Measurements from ENCODE around the gene TEC. TPM values are rescaled to one million over a fixed set of nuclear protein-coding genes. Genes with fewer than 3 reads are reported as not detected.
"Not testable (repeated sequence)": the region's sequence is repeated elsewhere in the genome, so short reads cannot be mapped to it uniquely, and the experiment has no call there.

TEC gene
- total RNA-seq, 1 experiment from 2014 or later, result 7.3 TPM

GRCh38 chr4:48167538-48168263, 101.9 kb downstream of the TEC start:
- no peak for DNase-seq (ENCODE audit: low read depth)

GRCh38 chr4:48164561-48164960, 105.1 kb downstream of the TEC start:
- DNase-seq (ENCODE audit: low read depth), result not testable (repeated sequence)

- no peak for DNase-seq (ENCODE audit: low read depth)
Measured at GRCh38 chr4:48163746-48164145, 105.9 kb downstream of the TEC start.

GRCh38 chr4:48162162-48162561, 107.5 kb downstream of the TEC start:
- DNase-seq (ENCODE audit: low read depth), result peak; percentile 81

GRCh38 chr4:48157271-48157670, 112.4 kb downstream of the TEC start:
- no peak for DNase-seq (ENCODE audit: low read depth)

GRCh38 chr4:48156423-48156822, 113.2 kb downstream of the TEC start:
- no peak for DNase-seq (ENCODE audit: low read depth)

GRCh38 chr4:48153791-48154550, 115.7 kb downstream of the TEC start:
- no peak for DNase-seq (ENCODE audit: low read depth)

- DNase-seq (ENCODE audit: low read depth), result no peak
Measured at GRCh38 chr4:48152259-48152658, 117.4 kb downstream of the TEC start.

- peak; percentile 14 for DNase-seq (ENCODE audit: low read depth)
Measured at GRCh38 chr4:48149827-48150370, 119.7 kb downstream of the TEC start.

- no peak for DNase-seq (ENCODE audit: low read depth)
Measured at GRCh38 chr4:48147621-48148020, 122.0 kb downstream of the TEC start.

- DNase-seq (ENCODE audit: low read depth), result peak; percentile 39
Measured at GRCh38 chr4:48141048-48141447, 128.6 kb downstream of the TEC start.

GRCh38 chr4:48139691-48140090, 129.9 kb downstream of the TEC start:
- DNase-seq (ENCODE audit: low read depth), result peak; percentile 48

GRCh38 chr4:48138936-48139335, 130.7 kb downstream of the TEC start:
- no peak for DNase-seq (ENCODE audit: low read depth)

- DNase-seq (ENCODE audit: low read depth), result no peak
Measured at GRCh38 chr4:48138511-48138910, 131.1 kb downstream of the TEC start.

- no peak for DNase-seq (ENCODE audit: low read depth)
Measured at GRCh38 chr4:48137846-48138245, 131.8 kb downstream of the TEC start.

- no peak for DNase-seq (ENCODE audit: low read depth)
Measured at GRCh38 chr4:48134081-48134480, 135.6 kb downstream of the TEC start, which contains the start of gene TXK. TSS of gene TXK (minus strand) at chr4:48134250. CDS start at chr4:48134170, 80 bp downstream.

- no peak for DNase-seq (ENCODE audit: low read depth)
Measured at GRCh38 chr4:48133669-48134068, 136.0 kb downstream of the TEC start.

- no peak for DNase-seq (ENCODE audit: low read depth)
Measured at GRCh38 chr4:48131736-48132135, 137.9 kb downstream of the TEC start.

- no peak for DNase-seq (ENCODE audit: low read depth)
Measured at GRCh38 chr4:48130100-48130499, 139.5 kb downstream of the TEC start.

GRCh38 chr4:48129307-48130014, 140.2 kb downstream of the TEC start:
- peak; percentile 24 for DNase-seq (ENCODE audit: low read depth)

GRCh38 chr4:48127682-48128404, 141.8 kb downstream of the TEC start:
- DNase-seq (ENCODE audit: low read depth), result peak; percentile 98
